ENCODE data around the gene TRAPPC12.
"Not testable (repeated sequence)": the region's sequence is repeated elsewhere in the genome, so short reads cannot be mapped to it uniquely, and the experiment has no call there.

Gene TRAPPC12

GRCh38 chr2:3369340-3370181 lies 9.9 kb upstream of the TRAPPC12 start:
- not testable (repeated sequence) for DNase-seq (ENCODE audit: low read depth)

DNA sequence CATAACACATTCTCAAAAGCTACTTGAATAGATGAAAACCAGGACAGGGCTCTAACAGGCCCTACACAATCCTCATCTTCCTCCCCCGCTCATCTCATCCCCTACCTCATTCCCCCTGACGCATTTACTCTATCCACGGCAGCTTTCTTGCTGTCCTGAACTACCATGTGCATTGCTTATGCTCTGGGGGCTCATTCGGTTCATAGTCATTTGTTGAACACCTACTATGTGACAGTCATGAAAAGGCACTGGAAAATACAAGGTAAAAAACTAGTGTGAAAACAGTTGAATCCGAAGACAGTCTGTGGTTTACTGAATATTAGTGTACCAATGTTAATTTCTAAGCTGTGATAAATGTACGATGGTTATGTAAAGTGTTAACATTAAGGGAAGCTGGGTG lies 2.7 kb upstream of the TRAPPC12 start:
- DNase-seq (ENCODE audit: low read depth) = no peak

GRCh38 chr2:3377279-3377611 lies 2.2 kb upstream of the TRAPPC12 start:
- no peak for DNase-seq (ENCODE audit: low read depth)

GRCh38 chr2:3377612-3378432 lies 1.7 kb upstream of the TRAPPC12 start, which contains the start of gene EIPR1:
Gene EIPR1, minus strand, starts transcription at chr2:3377818. Its CDS starts 129 bp downstream, at chr2:3377689.
- DNase-seq (ENCODE audit: low read depth) = peak; percentile 95

DNA sequence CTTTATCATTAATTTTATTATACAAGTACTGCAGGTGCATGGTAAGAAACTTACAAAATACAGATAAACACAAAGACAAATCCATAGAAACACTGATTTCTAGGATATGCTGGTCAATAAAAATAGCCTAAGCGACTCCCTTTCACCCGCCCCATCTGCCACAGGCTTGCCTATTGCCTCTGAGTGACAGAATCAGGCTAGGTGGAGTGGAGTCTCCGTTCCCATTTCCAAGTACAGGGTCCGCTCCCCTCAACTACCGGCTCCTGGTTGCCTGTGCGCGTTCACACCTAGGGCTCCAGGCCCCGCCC lies 201 bp upstream of the TRAPPC12 start:
- DNase-seq (ENCODE audit: low read depth) = no peak

DNA sequence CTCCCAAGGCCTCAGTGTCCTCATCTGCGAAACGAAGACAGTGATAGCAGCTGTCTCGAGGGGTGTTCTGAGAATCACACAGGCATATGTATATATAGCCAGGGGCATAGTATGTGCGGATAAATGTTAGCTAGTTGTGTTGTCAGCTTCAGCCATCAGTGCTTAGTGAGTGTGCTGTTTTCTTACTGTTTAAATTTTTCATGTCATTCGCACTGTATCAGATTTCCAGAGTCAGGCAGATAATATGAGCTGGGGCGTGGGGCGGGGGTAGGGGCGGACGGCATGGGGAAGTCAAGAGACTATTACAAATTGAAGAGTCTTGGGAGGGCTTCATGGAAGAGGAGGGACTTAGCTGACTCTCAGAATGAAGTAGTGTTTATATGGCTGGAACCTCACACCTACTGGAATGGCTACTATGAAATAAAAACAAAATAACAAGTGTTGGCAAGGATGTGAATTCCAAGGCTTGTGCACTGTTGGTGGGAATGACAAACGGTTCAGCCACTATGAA lies 7.0 kb downstream of the TRAPPC12 start:
- DNase-seq (ENCODE audit: low read depth) = no peak

- no peak for DNase-seq (ENCODE audit: low read depth)
These were observed 7.5 kb downstream of the TRAPPC12 start for GRCh38 chr2:3387011-3387410.

- DNase-seq (ENCODE audit: low read depth) = no peak
These were observed 8.3 kb downstream of the TRAPPC12 start for GRCh38 chr2:3387644-3388411.

- no peak for DNase-seq (ENCODE audit: low read depth)
These were observed 8.9 kb downstream of the TRAPPC12 start for GRCh38 chr2:3388412-3388738.

GRCh38 chr2:3389193-3389592 lies 9.7 kb downstream of the TRAPPC12 start:
- no peak for DNase-seq (ENCODE audit: low read depth)

- DNase-seq (ENCODE audit: low read depth) = no peak
These were observed 10.5 kb downstream of the TRAPPC12 start for GRCh38 chr2:3390041-3390440.

GRCh38 chr2:3392216-3392615 lies 12.7 kb downstream of the TRAPPC12 start:
- no peak for DNase-seq (ENCODE audit: low read depth)

DNA sequence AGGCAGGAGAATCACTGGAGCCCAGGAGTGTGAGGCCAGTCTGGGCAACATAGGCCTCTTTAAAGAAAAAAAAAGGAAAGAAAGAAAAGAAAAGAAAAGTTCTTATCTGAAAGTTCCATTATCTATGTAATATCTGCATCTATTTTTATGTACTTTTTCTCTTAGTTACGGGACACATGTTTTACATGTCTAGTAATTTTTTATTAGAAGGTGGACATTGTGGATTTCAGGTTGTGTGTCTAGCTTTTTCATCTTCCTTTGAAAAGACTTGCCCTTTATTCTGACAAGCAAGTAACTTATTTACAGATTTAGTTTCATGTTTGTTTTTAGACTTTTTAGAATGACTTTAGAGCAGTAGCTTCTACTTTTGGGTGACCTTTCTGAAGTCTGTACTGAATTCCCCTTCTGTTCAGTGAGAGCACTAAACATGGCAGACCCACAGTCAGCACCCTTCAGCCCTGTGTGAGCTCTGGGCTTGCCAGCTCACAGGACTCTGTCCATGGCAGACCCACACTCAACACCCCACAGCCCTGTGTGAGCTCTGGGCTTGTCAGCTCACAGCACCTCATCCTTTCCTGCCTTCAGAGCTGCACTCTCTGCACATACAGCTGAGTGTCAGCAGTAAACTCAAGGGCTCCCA lies 17.5 kb downstream of the TRAPPC12 start:
- no peak for DNase-seq (ENCODE audit: low read depth)

DNA sequence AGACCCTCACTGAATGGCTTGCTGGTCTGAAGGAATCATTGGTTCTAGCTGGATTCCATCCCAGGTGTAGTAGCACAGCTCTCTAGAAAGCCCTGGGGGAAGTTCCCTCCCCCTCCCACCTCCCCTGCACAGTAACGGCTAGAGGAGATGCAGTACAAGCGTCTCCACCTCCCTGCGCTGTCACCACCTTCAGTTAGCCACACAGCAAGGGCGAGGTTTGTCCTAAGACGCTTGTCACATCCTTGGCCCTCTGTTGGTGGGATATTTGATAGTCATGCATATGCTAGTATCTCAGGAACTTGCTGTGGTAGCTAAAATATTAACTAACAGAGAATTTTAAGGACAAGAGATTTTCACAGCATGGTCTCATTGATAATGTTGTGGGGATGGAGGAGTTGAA lies 19.4 kb downstream of the TRAPPC12 start:
- DNase-seq (ENCODE audit: low read depth) = no peak

GRCh38 chr2:3399381-3399780 lies 19.9 kb downstream of the TRAPPC12 start:
- no peak for DNase-seq (ENCODE audit: low read depth)

- no peak for DNase-seq (ENCODE audit: low read depth)
These were observed 20.3 kb downstream of the TRAPPC12 start for GRCh38 chr2:3399829-3400228.

DNA sequence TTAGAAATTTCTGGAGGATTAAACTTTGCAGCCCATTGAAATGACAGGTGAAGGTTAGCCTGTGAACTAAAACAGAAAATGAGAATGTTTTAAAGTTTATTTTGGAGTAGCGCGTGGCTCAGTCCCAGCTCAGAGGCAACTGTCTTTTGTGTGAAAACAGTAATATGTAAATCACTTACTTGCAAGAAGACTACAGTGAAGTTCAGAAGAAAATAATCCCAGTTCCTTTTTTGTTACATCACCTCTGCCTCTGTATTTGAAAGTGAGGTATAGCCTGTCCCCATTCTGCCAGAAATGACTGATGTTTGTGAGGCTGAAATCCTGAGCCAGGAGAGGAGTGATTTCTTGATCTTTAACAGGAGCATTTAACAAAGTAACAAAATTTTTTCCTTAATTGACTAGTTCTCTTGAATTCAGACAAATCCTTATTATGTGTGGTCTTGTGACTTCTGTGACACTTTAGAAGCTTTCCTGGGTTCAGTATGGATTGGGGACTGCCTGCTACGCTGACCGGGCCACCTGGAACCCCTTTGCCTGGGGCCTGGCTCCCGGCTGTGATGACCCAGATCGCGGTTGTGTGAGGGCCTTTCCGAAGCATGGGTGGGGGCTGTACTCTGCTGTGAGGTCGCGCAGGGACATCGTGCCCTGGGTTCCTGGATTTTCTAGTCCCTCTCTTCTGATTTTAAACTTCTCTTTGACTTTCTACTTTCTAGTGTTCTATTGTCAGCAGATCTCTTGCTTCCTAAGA lies 24.3 kb downstream of the TRAPPC12 start:
- no peak for DNase-seq (ENCODE audit: low read depth)

DNA sequence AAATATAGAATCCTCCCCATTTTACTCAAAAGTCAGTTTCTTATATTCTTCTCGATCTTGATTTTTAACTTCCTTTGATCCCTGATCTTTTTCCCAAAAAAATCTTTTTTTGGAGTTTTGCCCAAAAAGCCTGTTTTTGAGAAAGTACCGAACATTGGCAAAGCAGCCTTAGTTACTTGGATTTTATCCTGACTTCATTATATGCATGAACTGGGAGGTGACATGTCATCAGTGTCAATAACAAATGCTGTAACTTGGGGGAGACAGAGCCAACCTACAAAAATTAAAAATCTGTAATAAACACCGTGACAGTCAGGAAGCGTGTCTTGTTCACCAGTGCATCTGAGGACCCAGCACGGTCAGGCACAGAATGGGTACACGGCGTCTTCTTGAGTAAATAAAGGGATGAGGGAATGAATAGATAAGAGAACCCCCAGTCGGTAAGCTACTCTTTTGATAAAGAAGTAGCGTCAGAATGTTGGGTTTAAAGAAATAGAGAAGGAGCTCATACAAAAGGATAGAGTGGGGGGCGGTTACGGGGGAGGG lies 24.9 kb downstream of the TRAPPC12 start:
- DNase-seq (ENCODE audit: low read depth) = no peak

DNA sequence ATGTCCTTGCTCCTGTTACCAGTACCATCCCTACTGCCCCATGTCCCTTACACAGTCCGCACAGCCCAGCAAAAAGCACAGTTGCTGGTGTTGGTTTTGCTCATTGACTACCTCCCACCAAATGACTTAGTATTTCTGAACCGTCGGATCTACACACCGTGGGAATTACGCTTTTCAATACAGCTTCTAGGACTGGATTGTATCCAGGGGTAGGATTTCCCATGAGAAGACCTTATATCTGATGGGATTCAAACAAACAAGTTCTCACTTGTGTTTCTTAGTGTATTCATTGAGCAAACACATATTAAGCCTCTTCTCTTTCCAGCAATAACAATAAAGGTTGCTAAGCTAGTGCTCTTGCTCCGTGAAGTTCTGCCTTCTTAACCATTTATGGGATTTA lies 25.8 kb downstream of the TRAPPC12 start:
- no peak for DNase-seq (ENCODE audit: low read depth)

DNA sequence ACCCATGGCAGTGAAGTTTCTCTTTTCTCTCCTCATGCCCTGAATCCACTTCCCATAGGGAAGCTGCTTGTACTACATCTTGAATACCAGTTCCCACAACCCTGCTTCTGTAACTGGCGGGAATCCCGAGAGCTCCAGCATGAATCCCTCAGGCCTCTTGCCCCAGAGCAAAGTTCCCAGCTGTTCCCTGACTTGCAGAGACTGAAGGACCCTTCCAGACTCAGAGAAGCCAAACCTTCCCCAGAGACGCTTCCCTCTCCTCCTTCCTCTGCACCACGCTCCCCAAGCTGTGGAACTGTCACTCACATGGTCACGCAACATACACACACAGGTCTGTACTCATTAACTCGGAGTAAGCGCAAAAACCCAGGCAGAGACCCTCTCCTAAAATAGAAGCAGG lies 26.4 kb downstream of the TRAPPC12 start:
- no peak for DNase-seq (ENCODE audit: low read depth)

DNA sequence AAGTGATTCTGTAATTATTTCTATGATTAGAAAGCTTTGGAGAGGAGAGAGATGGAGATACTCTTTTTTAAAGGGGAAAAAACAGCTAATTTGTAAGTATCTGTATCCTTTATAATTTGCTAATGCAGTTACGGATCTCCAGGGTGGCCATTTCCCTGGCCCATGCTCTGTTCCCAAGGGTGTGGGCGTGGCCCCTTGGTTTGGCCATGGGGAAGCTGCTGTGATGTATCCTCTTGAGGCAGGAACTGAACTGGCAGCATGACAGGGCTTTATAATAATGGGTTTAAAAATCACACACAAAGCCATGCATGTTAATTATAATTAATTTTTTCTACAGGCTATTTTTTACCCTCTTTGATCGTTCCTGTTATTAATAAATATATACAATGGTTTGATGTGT lies 27.0 kb downstream of the TRAPPC12 start:
- no peak for DNase-seq (ENCODE audit: low read depth)

All from T follicular helper cell (primary cell).